Adipocyte (in vitro differentiated cells): ENCODE data around the gene ZFPM1.
"Not testable (repeated sequence)": the region's sequence is repeated elsewhere in the genome, so short reads cannot be mapped to it uniquely, and the experiment has no call there.

ENCODE experiments used
- DNase-seq: peaks from one replicate; pipeline ENCODE4 v3.0.0-alpha.2; 2015; ENCODE audit warnings: low read depth
- H3K27me3 ChIP-seq: replicated peaks from 2 replicates; pipeline ENCODE4 v1.7.0; 2013; ENCODE audit warnings: mild to moderate bottlenecking, low read length, moderate library complexity; ENCODE audit not compliant: control insufficient read depth, insufficient read depth
- H3K36me3 ChIP-seq: 2 replicates; pipeline ENCODE4 v1.7.0; 2013; ENCODE audit warnings: low read length, mild to moderate bottlenecking, moderate library complexity; ENCODE audit not compliant: control insufficient read depth, insufficient read depth, severe bottlenecking
- H3K4me1 ChIP-seq: 2 replicates; pipeline ENCODE4 v1.7.0; 2013; ENCODE audit warnings: mild to moderate bottlenecking, low read length, moderate library complexity; ENCODE audit not compliant: control insufficient read depth, insufficient read depth
- H3K4me3 ChIP-seq: 2 replicates; pipeline ENCODE4 v1.7.0; 2013; ENCODE audit warnings: mild to moderate bottlenecking, low read length, moderate library complexity
- H3K9ac ChIP-seq: 2 replicates; pipeline ENCODE4 v1.7.0; 2013; ENCODE audit warnings: mild to moderate bottlenecking, low read length, moderate library complexity
- H3K9me3 ChIP-seq: 2 replicates; pipeline ENCODE4 v1.7.0; 2013; ENCODE audit warnings: mild to moderate bottlenecking, low read length, moderate library complexity; ENCODE audit not compliant: control insufficient read depth

Gene ZFPM1

DNA sequence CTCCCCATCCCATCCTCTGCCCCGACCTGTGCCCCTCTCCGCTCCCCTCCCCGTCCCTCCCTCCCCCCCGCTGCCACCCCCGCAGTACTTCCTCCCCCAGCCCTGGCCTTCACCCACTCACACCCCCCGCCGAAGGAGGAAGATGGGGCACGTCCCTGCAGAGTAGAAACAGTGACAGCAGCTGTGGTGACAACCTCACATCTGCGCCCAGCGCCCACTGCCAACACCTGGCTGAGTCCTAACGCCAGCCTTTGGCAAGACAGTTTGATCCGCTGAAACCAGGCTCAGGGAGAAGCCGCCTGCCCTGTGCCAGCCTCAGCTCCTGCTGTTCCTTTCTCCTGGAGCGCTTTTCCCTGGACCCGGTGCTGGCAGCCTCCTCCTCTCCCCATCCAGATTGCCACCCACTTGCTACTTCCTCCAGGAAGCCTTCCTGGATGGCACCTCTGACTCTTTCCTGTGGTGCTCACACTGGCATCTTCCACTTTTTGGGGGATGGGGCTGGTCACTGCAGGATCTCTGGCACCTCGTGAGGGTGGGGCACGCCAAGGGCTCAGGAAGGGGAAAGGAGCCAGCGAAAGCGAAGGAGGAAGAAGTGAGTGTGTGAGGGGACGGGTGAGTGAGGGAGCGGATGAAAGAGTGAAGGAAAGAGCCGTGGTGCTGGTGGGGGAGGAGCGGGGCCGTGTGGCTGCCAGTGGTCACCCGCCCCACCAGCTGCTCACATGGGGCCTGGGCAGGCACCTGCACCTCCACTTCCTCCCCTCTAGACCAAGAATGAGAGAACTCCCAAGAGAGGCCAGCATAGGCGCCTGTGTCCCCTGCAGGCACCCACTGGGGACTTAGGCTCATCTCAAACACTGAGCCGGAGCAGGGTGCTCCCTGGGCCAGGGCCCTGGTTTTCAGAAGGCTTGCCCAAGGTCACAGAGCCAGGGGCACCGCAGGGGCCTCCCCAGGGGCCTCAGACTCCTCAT is 27.0 kb downstream of the ZFPM1 start:
- Histone ChIP-seq H3K4me1 (no peaks in the 10 kb centered on the region), H3K9me3 (no peaks in the 10 kb centered on the region), H3K27me3 (no peaks in the 10 kb centered on the region), H3K9ac (no peak overlapping the region), H3K4me3 (no peak overlapping the region), H3K36me3 (no peaks in the 10 kb centered on the region)
- DNase-seq = no peak

DNA sequence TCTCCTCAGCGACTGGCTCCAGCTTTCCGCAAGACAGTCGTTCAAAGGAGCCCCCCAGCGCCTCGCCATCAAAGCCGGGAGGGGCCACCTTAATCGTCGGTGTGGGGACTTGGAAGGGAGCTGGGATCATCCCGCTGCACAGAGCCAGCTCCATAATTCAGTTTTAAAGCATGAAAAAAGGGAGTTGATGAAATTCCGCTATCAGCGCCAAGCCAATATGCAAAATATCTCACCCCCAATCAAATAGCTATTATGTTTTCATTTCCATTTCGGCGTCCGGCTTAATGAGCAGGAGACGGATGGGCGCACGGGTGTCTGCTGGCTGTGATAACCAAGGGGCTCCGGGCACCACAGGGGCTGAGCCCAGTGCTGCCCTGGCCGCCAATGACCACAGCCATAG is 27.7 kb downstream of the ZFPM1 start:
- Histone ChIP-seq H3K9ac (no peak overlapping the region), H3K9me3 (no peaks in the 10 kb centered on the region), H3K36me3 (no peaks in the 10 kb centered on the region), H3K27me3 (no peaks in the 10 kb centered on the region), H3K4me3 (no peak overlapping the region), H3K4me1 (no peaks in the 10 kb centered on the region)
- no peak for DNase-seq

DNA sequence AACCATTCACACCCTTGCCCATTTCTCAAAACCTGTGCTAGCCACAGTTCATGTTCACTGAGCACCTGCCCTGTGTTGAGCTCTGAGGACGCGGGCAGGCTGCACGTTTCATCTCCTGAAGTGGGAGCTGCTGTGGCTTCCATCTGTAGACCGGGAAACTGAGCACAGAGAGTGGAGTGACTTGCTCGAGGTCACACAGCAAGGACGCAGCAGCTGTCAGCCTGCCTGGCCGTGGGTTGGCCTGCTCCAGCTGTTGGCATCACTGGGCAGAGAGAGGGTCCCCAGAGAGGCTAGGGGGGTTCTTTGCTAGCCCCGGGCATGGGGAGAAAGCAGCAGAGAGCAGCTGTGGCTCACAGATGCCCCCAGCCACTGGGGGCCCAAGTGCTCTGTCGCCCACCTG is 28.8 kb downstream of the ZFPM1 start:
- Histone ChIP-seq H3K4me1 (no peaks in the 10 kb centered on the region), H3K36me3 (no peaks in the 10 kb centered on the region), H3K9me3 (no peaks in the 10 kb centered on the region), H3K9ac (no peak overlapping the region), H3K27me3 (no peaks in the 10 kb centered on the region), H3K4me3 (no peak overlapping the region)
- DNase-seq = no peak

DNA sequence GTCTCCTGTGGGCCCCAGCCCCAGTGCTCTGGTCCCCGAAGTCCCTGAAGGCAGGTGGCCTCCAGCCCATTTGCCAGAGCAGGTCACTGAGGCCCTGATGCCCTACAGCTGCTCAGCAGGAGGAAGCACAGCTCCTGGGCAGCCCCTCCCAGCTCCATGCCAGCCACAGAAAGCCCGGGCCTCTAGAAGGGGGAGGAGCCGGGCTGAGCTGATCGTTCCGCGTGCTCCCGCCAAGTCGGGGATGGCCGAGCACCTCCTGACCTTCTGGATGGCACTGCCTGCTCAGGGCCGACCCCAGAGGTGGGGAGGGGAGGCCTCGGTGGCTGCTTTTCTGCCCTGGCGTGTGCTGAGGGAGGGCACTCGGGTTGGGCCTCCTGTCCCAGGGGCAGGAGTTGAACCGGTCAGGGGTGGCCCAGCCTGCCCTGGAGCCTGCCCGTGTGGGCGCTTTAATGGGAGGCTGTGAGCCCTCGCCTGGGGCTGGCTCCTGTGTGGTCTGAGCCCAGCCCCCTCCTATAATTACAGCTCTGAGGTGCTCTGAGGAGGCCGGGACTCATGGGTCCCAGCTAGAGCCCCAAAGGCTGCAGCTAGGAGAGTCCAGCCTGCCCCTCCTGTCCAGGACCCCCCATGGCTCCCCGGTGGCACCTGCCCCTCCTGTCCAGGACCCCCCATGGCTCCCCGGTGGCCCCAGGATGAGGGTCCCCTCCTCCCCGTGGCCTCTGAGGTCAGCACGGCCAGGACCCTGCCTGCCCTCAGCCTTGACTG is 29.7 kb downstream of the ZFPM1 start:
- DNase-seq = no peak
- no peak overlapping the region for H3K9ac ChIP-seq
- H3K4me1 ChIP-seq = no peaks in the 10 kb centered on the region
- H3K4me3 ChIP-seq = no peak overlapping the region
- no peaks in the 10 kb centered on the region for H3K36me3 ChIP-seq
- H3K27me3 ChIP-seq = no peaks in the 10 kb centered on the region
- H3K9me3 ChIP-seq = no peaks in the 10 kb centered on the region

DNA sequence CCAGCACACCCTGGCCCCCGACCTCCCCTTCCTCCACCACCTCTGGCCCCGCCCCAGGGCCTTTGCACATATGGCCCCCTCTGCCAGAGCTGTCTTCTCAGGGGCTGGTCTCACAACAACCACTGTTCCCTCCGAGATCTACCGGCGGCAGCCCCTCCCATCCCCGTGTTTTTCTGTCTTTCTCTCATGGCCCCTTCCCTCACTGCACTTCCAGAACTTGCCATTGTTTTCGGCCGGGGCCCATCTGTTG is 30.2 kb downstream of the ZFPM1 start:
- no peaks in the 10 kb centered on the region for H3K4me1 ChIP-seq
- H3K4me3 ChIP-seq = no peak overlapping the region
- H3K27me3 ChIP-seq = no peaks in the 10 kb centered on the region
- H3K36me3 ChIP-seq = no peaks in the 10 kb centered on the region
- H3K9me3 ChIP-seq = no peaks in the 10 kb centered on the region
- DNase-seq = no peak
- no peak overlapping the region for H3K9ac ChIP-seq

DNA sequence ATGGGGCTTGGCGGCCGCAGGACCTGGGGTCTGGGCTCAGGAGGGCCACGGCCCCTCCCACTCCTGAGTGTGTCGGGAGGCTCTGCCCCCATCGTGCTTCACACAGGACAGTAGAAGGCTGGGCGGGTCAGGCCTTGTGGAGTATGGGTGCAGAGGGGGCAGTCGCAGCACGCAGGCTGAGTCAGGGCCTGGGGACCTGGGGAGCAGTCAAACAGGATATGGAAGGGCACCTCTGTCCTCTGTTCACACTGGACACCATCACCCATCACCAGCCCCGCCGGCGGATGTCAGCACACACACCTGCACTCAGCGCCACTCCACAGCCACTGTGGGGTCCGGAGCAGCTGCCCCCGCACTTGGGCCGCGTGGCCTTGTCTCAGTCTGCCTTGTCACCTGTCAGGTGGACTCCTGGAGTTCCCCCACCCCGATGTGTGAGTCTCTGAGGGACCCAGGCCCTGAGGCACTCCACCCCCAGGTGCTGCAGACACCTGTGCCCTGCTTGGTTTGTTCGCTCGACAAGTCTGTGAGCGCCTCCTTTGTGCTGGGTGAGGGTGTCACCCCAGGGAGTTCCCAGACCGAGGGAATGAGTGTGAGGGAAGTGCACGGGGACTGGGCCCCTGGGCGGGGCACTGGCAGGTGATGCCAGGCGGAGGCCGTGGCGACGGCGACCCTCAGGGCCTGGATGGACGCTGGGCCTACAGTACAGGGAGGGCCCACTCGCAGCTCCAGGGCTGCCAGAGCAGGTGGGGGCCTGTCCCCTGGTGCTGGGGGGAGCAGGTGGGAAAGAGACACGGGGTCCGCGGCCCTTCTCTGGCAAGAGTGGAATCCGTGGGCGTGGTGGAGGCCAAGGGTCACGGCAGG is 31.7 kb downstream of the ZFPM1 start:
- no peak overlapping the region for H3K9ac ChIP-seq
- H3K36me3 ChIP-seq = no peaks in the 10 kb centered on the region
- H3K27me3 ChIP-seq = no peaks in the 10 kb centered on the region
- no peak overlapping the region for H3K4me3 ChIP-seq
- H3K4me1 ChIP-seq = no peaks in the 10 kb centered on the region
- DNase-seq = no peak
- H3K9me3 ChIP-seq = no peaks in the 10 kb centered on the region

DNA sequence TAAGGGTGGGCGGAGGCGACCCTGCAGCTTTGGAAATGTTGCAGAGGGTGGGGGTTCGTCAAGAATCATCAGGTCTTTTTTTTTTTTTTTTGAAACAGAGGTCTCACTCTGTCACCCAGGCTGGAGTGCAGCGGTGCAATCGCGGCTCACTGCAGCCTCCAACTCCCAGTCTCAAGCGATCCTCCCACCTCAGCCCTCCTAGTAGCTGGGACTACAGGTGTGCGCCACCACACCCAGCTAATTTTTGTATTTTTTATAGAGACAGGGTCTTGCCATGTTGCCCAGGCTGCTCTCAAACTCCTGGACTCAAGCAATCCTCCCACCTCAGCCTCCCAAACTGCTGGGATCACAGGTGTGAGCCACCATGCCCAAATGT is 32.3 kb downstream of the ZFPM1 start:
- H3K4me1 ChIP-seq = not testable (repeated sequence)

DNA sequence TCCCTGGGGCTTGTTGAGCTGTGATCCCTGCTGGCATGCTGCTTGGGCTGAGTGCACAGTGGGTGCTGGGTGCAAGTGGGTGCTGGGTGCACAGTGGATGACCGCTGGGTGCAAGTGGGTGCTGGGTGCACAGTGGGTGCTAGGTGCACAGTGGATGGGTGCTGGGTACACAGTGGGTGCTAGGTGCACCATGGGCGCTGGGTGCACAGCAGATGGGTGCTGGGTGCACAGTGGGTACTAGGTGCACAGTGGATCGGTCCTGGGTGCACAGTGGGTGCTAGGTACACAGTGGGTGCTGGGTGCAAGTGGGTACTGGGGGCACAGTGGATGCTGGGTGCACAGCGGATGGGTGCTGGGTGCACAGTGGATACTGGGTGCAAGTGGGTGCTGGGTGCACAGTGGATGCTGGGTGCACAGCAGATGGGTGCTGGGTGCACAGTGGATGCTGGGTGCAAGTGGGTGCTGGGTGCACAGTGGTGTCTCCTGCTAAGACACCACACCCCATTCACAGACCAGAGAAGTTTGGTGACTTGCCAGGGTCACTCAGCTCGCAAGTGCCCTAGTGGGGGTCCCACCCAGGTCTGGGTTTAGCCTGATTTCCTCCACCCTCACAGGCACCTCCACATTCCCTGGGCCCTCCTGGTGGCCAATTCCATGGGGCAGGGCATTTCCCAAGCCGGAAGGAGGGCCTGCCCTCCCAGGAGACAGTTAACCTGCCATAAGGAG is 33.5 kb downstream of the ZFPM1 start:
- DNase-seq = no peak
- H3K4me3 ChIP-seq = no peak overlapping the region
- H3K9me3 ChIP-seq = no peaks in the 10 kb centered on the region

More for the DNA sequence above, 32.3 kb downstream of the ZFPM1 start:
- not testable (repeated sequence) for H3K36me3 ChIP-seq, H3K27me3 ChIP-seq, H3K9me3 ChIP-seq, H3K4me3 ChIP-seq, DNase-seq, H3K9ac ChIP-seq

DNA sequence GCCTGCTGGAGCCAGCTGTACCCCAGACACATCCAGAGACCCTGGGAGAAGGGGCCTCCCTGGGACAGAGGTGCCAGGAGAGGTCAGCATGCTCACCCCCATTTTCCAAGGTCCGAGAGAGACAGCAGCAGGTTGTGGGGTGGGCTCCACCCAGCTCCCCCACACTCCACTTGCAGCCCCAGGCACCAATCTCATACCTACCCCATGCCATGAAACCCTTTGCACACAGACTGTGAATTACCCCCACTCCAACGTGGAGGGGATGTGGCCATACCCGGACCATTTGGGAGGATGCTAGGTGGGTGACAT is 34.0 kb downstream of the ZFPM1 start:
- Histone ChIP-seq H3K9me3 (no peaks in the 10 kb centered on the region), H3K4me3 (no peak overlapping the region), H3K9ac (no peak overlapping the region), H3K27me3 (no peaks in the 10 kb centered on the region), H3K4me1 (no peaks in the 10 kb centered on the region), H3K36me3 (no peaks in the 10 kb centered on the region)
- no peak for DNase-seq

More for the DNA sequence above, 33.5 kb downstream of the ZFPM1 start:
- no peak overlapping the region for H3K9ac ChIP-seq
- no peaks in the 10 kb centered on the region for H3K4me1 ChIP-seq
- no peaks in the 10 kb centered on the region for H3K27me3 ChIP-seq
- no peaks in the 10 kb centered on the region for H3K36me3 ChIP-seq

DNA sequence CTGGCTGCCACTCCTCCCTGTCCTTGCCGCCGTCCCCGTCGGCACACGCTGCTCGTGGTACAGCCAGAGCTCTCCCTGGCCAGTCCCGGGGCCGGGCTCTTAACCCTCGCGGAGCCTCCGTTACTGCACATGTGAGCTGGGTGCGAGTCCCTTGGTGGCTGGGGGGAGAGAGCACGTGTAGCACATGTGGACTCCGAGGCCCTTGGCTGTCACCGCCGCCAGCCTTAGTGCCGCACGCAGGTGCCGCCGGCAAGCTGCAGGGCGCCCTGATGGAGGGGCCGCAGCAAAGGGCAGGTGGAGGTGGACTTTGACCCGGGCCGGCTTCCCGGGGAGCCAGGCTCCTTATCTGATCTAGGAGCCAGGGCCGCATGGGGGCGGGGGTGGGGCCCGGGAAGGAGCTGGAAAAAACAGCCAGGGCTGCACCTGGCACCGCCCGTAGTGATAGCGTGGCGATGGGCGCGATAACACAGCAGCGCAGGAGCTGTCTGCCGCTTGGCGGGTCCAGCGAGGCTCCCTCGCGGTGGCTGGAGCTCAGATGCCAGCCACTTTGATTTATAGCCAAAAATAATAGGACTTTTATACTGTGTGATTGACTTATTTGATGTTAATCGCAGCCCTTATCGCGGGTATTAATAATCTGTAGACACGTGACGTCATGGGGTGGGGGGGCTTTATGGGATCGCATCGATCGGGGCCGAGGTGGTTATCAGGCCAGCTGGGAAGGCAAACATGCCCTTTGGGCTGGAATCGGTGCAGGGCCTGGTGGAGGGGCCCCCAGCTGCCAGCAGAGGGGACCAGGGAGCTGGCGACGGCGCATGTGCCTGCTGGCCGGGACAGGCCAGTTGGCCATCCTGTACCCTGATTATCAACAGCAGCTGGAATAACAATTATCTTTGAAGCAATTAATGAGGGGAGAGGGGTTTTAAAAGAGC is 35.1 kb downstream of the ZFPM1 start:
- H3K9me3 ChIP-seq = no peaks in the 10 kb centered on the region
- H3K4me3 ChIP-seq = no peak overlapping the region
- no peaks in the 10 kb centered on the region for H3K27me3 ChIP-seq
- H3K4me1 ChIP-seq = no peaks in the 10 kb centered on the region
- no peak for DNase-seq
- no peaks in the 10 kb centered on the region for H3K36me3 ChIP-seq
- H3K9ac ChIP-seq = no peak overlapping the region
